Measurements from ENCODE around the gene RASA3.
A peak's percentile ranks its signal among the peaks of the same experiment; 100 is the strongest.

RASA3 gene

DNA sequence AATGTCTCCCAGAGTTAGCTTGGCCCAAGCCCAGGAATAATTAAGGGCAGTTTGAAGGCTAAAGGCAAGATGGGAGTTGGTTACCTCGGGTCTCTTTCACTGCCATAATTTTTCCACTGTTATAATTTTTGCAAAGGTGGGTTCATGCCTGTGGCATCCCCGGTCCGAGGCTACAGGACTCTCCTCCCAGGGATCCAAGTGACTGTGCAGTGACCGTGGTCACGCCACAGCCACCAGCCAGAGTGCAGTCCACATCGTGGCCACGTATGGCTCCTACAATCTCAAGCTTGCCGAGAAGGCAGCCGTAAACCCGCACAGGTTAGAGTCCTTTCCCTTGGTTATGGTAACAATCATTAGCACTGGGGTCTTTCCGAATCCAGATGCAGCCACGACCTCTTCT is 195.3 kb downstream of the RASA3 start:
- DNase-seq (ENCODE audit: low read depth in 3 of 3) = no peak

- no peak for DNase-seq (ENCODE audit: low read depth in 3 of 3)
Observed at GRCh38 chr13:113936166-113936965, 196.1 kb downstream of the RASA3 start.

GRCh38 chr13:113935001-113935844 is 197.2 kb downstream of the RASA3 start:
- DNase-seq (ENCODE audit: low read depth in 3 of 3) = no peak

GRCh38 chr13:113934576-113934975 is 197.8 kb downstream of the RASA3 start:
- no peak for DNase-seq (ENCODE audit: low read depth in 3 of 3)

GRCh38 chr13:113933901-113934300 is 198.5 kb downstream of the RASA3 start:
- DNase-seq (ENCODE audit: low read depth in 3 of 3) = no peak

GRCh38 chr13:113931841-113932459 is 200.5 kb downstream of the RASA3 start:
- no peak for DNase-seq (ENCODE audit: low read depth in 3 of 3)

- peak in 1 of 3 experiments; percentile 9 for DNase-seq (ENCODE audit: low read depth in 3 of 3)
Observed at GRCh38 chr13:113930671-113931637, 201.5 kb downstream of the RASA3 start.

- DNase-seq (ENCODE audit: low read depth in 3 of 3) = no peak
Observed at GRCh38 chr13:113929628-113930615, 202.5 kb downstream of the RASA3 start.

DNA sequence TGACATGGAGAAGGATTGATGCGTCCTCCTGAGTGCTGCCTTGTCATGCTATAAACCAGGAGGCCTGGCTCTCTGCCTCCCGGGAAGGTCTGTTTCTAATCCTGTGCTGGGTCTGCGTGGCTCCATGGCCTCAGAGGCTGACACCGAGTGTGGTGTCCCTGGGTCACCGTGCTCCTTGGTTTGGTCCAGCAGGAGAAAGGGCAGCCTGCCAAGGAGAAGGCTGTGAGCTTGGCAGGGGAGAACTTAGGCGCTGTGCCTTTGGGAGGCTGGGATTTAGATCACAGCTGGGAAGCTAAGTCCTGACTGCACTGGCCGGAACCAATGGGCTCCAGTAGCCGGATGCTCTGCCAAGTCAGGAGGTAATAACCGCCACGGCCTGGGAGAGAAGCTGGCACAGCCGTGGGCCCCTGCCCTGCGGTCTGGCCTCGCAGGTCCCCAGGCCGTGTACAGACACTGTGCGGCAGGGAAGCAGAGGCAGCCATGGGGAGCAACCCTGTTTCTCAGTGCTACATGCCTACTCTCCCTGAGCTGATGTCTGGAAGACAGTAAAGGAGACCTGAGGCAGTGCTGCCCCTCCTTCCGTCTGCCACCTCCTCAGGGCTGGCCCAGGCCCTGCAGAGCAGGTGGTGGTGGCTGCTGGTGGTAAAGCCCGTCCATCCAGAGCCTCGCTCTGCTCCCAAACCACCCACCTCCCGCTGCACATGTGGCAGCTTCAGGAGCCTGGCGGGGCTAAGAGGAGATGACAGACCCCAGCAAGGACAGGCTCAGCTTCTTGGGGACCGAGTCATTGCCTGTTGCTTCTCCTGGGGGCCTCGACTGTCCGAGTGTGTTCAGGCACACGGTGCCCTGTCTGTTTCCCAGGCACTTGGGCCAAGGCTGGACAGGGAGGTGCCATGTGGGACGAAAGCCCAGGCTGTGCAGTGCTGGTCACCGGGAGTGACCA is 203.5 kb downstream of the RASA3 start:
- DNase-seq (ENCODE audit: low read depth in 3 of 3) = no peak
